GM12878 (cell line): Measurements from ENCODE around the gene GLT6D1. TPM values are rescaled to one million over a fixed set of nuclear protein-coding genes. Genes with fewer than 3 reads are reported as not detected.
"Not testable (repeated sequence)": the region's sequence is repeated elsewhere in the genome, so short reads cannot be mapped to it uniquely, and the experiment has no call there.

ENCODE experiments used
- ATAC-seq: fragments of 200-7000 bp; cut with Tn5 transposase; 3 replicates; pipeline ENCODE4 v1.9.1; 2020; ENCODE audit warnings: mild to moderate bottlenecking, moderate library complexity
- BruUV-seq: library from RNA; stranded (reverse); fragments of 400-500 nt; replicated peaks from 2 replicates; lab custom pipeline; 2021; lab: Mats Ljungman, UMichigan
- CTCF ChIA-PET: fragments of 300-600 bp; sonication (Branson Sonifier 250); formaldehyde crosslinking; extraction: SDS; loops from one replicate; lab custom pipeline; 2021; ENCODE audit warnings: inconsistent platforms; lab: Yijun Ruan, JAX
- POLR2A ChIA-PET: fragments of 350-600 bp; formaldehyde crosslinking; extraction: SDS; loops from one replicate; lab custom pipeline; 2021; ENCODE audit warnings: inconsistent platforms; lab: Charles Lee
- RAD21 ChIA-PET: fragments of 300-600 bp; sonication (Branson Sonifier 250); formaldehyde crosslinking; loops from one replicate; lab custom pipeline; 2023; ENCODE audit warnings: antibody characterized with exemption; ENCODE audit not compliant: unreplicated experiment; lab: Charles Lee
- SMC1A ChIA-PET: fragments of 300-600 bp; sonication (Branson Sonifier 250); formaldehyde crosslinking; loops from one replicate; lab custom pipeline; 2023; ENCODE audit not compliant: unreplicated experiment, uncharacterized antibody; lab: Charles Lee
- DNase-seq: peaks from one replicate; pipeline ENCODE4 v3.0.0-alpha.2; 2011; ENCODE audit warnings: low read depth, low spot score
- FAIRE-seq: peaks from 3 replicates; lab custom pipeline; 2011; peaks lifted over from hg19 to GRCh38; lab: Jason Lieb, UNC
- H2AFZ ChIP-seq: 2 replicates; pipeline ENCODE4 v1.6.0; 2011; ENCODE audit warnings: low read depth, low read length, control low read depth; ENCODE audit not compliant: control insufficient read depth
- H3K27ac ChIP-seq: 2 replicates; pipeline ENCODE4 v1.5.1; 2011; ENCODE audit warnings: control low read depth; ENCODE audit not compliant: control insufficient read depth, insufficient read depth
- H3K27me3 ChIP-seq, 2 experiments: replicated peaks in 1 of 2; 2 replicates each; pipeline versions ENCODE4 v1.6.0 to v1.6.1; 2011; ENCODE audit warnings: low read length in 1 of 2; ENCODE audit not compliant: control insufficient read depth in 2 of 2, insufficient read depth in 2 of 2
- H3K36me3 ChIP-seq, 2 experiments: 2 replicates each; pipeline ENCODE4 v1.5.1; 2011; ENCODE audit warnings: low read length in 1 of 2; ENCODE audit not compliant: control insufficient read depth in 2 of 2, insufficient read depth in 2 of 2
- H3K4me1 ChIP-seq: 2 replicates; pipeline ENCODE4 v1.6.1; 2011; ENCODE audit warnings: mild to moderate bottlenecking, low read length, moderate library complexity, mixed read lengths; ENCODE audit not compliant: control insufficient read depth, insufficient read depth
- H3K4me2 ChIP-seq: 2 replicates; pipeline ENCODE4 v1.6.0; 2011; ENCODE audit warnings: control low read depth; ENCODE audit not compliant: control insufficient read depth, insufficient read depth
- H3K4me3 ChIP-seq: fragments of 200-600 bp; sonication (generic); 2 replicates; pipeline ENCODE4 v1.5.1; 2016
- H3K79me2 ChIP-seq: 2 replicates; pipeline ENCODE4 v1.6.0; 2011; ENCODE audit warnings: low read length; ENCODE audit not compliant: control insufficient read depth, insufficient read depth
- H3K9ac ChIP-seq: 2 replicates; pipeline ENCODE4 v1.8.0; 2011; ENCODE audit warnings: low read length, control low read depth, mixed read lengths; ENCODE audit not compliant: control insufficient read depth, insufficient read depth
- H3K9me3 ChIP-seq: replicated peaks from 3 replicates; pipeline ENCODE4 v1.5.1; 2011; ENCODE audit warnings: mild to moderate bottlenecking, low read length; ENCODE audit not compliant: control insufficient read depth, insufficient read depth
- H4K20me1 ChIP-seq: 2 replicates; pipeline ENCODE4 v1.6.0; 2011; ENCODE audit not compliant: control insufficient read depth, insufficient read depth
- JUNB ChIP-seq: IDR thresholded peaks from 2 replicates; pipeline ENCODE4 v1.6.1; 2016; ENCODE audit warnings: antibody characterized with exemption, mild to moderate bottlenecking
- JUND ChIP-seq: IDR thresholded peaks from 2 replicates; pipeline ENCODE4 v1.6.1; 2012; ENCODE audit warnings: low read depth, mild to moderate bottlenecking, low read length, improper control_type of control experiment, moderate library complexity
- MAX ChIP-seq: IDR thresholded peaks from 2 replicates; pipeline ENCODE4 v1.6.1; 2012; ENCODE audit warnings: low read depth, low read length, improper control_type of control experiment
- MEF2A ChIP-seq: IDR thresholded peaks from 2 replicates; pipeline ENCODE4 v1.6.1; 2011; ENCODE audit warnings: low read depth, mild to moderate bottlenecking, low read length, moderate library complexity; ENCODE audit not compliant: insufficient read depth
- PML ChIP-seq: IDR thresholded peaks from 2 replicates; pipeline ENCODE4 v1.6.1; 2012; ENCODE audit warnings: low read length, inconsistent platforms
- RBBP5 ChIP-seq: fragments of 200-600 bp; sonication (generic); conservative IDR thresholded peaks from 2 replicates; pipeline ENCODE4 v1.6.1; 2016
- RELA ChIP-seq: fragments of 450-650 bp; IDR thresholded peaks from 2 replicates; pipeline ENCODE4 v1.8.0; 2014; ENCODE audit warnings: borderline replicate concordance; ENCODE audit not compliant: partially characterized antibody
- TAF1 ChIP-seq: IDR thresholded peaks from 2 replicates; pipeline ENCODE4 v1.6.1; 2011; ENCODE audit warnings: mild to moderate bottlenecking, low read depth, low read length, borderline replicate concordance
- WGBS: methylation state at CpG from one replicate; pipeline ENCODE4 v1.1.6; 2016; ENCODE audit warnings: low lambda C conversion rate; ENCODE audit not compliant: insufficient replicate concordance, insufficient coverage; ENCODE audit errors: missing lambda C conversion rate; 5-methylcytosine and 5-hydroxymethylcytosine counted together
- in situ Hi-C: fragments of 300-500 bp; cut with MboI; formaldehyde crosslinking; loops from 9 replicates; pipeline ENCODE4 v1.14.3; 2018; ENCODE audit warnings: mixed read lengths
- intact Hi-C: fragments of 100-400 bp; cut with micrococcal nuclease; formaldehyde crosslinking; loops from one replicate; pipeline ENCODE4 v1.14.2; 2022; ENCODE audit not compliant: unreplicated experiment
- polyA plus RNA-seq, 11 experiments: library from polyadenylated mRNA; depleted of rRNA in 4 of 11; unstranded in 6 of 11; stranded (reverse) in 5 of 11; fragments of >200 nt; fragmentation: Nextera tagmentation in 4 of 11; fragmentation: Illumina TruSeq in 1 of 11; extraction: Ambion mirVana in 4 of 11; extraction: Trizol in 1 of 11; gene quantifications; 1 replicate in 1 of 11; 2 replicates in 10 of 11; pipeline versions ENCODE4 v1.2.1 to v1.2.3, GENCODE V29; 2011 to 2016; ENCODE audit warnings: inconsistent platforms in 2 of 11, missing spikeins in 2 of 11, low read depth in 1 of 11
- total RNA-seq, 4 experiments: library from RNA; depleted of rRNA in 3 of 4; stranded (reverse); fragments of >200 nt in 3 of 4; fragmentation: Illumina TruSeq in 1 of 4; extraction: Trizol in 1 of 4; gene quantifications; 2 replicates each; pipeline versions ENCODE4 v1.2.1 to v1.2.3, GENCODE V29; 2013 to 2021
- TF ChIP-seq, protein P1 (sequence below): fragments of 450-650 bp; IDR thresholded peaks from 2 replicates; pipeline ENCODE4 v1.6.1; 2017; ENCODE audit warnings: mild to moderate bottlenecking, low read depth, inconsistent platforms; ENCODE audit not compliant: poor library complexity, severe bottlenecking

GLT6D1 gene
- total and polyA plus RNA-seq, 10 of the 15 experiments (the other 5 are each of a cell fraction or from before 2014, with no cell fraction given): not detected

GRCh38 chr9:135669616-135670285 lies 30.4 kb upstream of the GLT6D1 start:
- H3K4me1 ChIP-seq: no peaks in the 10 kb centered on the region
- H3K27me3 ChIP-seq: no peaks in the 10 kb centered on the region
- intact Hi-C loops: no loop called here
- POLR2A ChIA-PET: no interaction called here
- H3K79me2 ChIP-seq: no peaks in the 10 kb centered on the region
- in situ Hi-C loops: no loop called here
- no peak overlapping the region for H3K9ac ChIP-seq
- ATAC-seq (no peak), FAIRE-seq (no peak), DNase-seq (no peak)
- H3K4me2 ChIP-seq: no peak overlapping the region
- WGBS: 48% methylated on average over 9 of the region's 9 CpGs
- no peaks in the 10 kb centered on the region for H3K9me3 ChIP-seq
- RAD21 ChIA-PET: no interaction called here
- no peaks in the 10 kb centered on the region for H4K20me1 ChIP-seq
- no peak overlapping the region for H2AFZ ChIP-seq
- no TSS peak for BruUV-seq
- no peak overlapping the region for H3K4me3 ChIP-seq
- SMC1A ChIA-PET: no interaction called here
- H3K27ac ChIP-seq: no peak overlapping the region
- TF ChIP-seq, protein P1, sequence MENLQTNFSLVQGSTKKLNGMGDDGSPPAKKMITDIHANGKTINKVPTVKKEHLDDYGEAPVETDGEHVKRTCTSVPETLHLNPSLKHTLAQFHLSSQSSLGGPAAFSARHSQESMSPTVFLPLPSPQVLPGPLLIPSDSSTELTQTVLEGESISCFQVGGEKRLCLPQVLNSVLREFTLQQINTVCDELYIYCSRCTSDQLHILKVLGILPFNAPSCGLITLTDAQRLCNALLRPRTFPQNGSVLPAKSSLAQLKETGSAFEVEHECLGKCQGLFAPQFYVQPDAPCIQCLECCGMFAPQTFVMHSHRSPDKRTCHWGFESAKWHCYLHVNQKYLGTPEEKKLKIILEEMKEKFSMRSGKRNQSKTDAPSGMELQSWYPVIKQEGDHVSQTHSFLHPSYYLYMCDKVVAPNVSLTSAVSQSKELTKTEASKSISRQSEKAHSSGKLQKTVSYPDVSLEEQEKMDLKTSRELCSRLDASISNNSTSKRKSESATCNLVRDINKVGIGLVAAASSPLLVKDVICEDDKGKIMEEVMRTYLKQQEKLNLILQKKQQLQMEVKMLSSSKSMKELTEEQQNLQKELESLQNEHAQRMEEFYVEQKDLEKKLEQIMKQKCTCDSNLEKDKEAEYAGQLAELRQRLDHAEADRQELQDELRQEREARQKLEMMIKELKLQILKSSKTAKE: no peak
- no peak for TF ChIP-seq RELA
- TF ChIP-seq TAF1: no peak
- no peak for TF ChIP-seq MEF2A
- no peak for TF ChIP-seq MAX
- TF ChIP-seq RBBP5: no peak
- TF ChIP-seq JUNB: no peak
- no peak for TF ChIP-seq PML
- no peak for TF ChIP-seq JUND
- CTCF ChIA-PET: no interaction called here
- no peaks in the 10 kb centered on the region for H3K36me3 ChIP-seq

GRCh38 chr9:135669018-135669417 lies 29.7 kb upstream of the GLT6D1 start:
- SMC1A ChIA-PET, H3K27me3 ChIP-seq, POLR2A ChIA-PET, H4K20me1 ChIP-seq, intact Hi-C loops, H3K36me3 ChIP-seq, in situ Hi-C loops, H3K9ac ChIP-seq, H3K4me2 ChIP-seq, ATAC-seq, H2AFZ ChIP-seq, BruUV-seq, FAIRE-seq, H3K79me2 ChIP-seq, CTCF ChIA-PET, H3K27ac ChIP-seq, H3K4me1 ChIP-seq, DNase-seq, RAD21 ChIA-PET, H3K9me3 ChIP-seq, H3K4me3 ChIP-seq: not testable (repeated sequence)
- WGBS: 41% methylated on average over 5 of the region's 5 CpGs
